Endodermal cell (in vitro differentiated cells): ENCODE measurements around the gene ERVW-1. TPM values are rescaled to one million over a fixed set of nuclear protein-coding genes. Genes with fewer than 3 reads are reported as not detected.

Experiments used
- DNase-seq: peaks from one replicate; pipeline ENCODE4 v3.0.0-alpha.2; 2017
- H3K27ac ChIP-seq: 2 replicates; pipeline ENCODE4 v1.5.1; 2013; ENCODE audit warnings: mild to moderate bottlenecking, low read depth, low read length, moderate library complexity
- H3K27me3 ChIP-seq: 2 replicates; pipeline ENCODE4 v1.6.1; 2013; ENCODE audit warnings: mild to moderate bottlenecking, low read length, moderate library complexity; ENCODE audit not compliant: insufficient read depth, control insufficient read depth, poor library complexity, severe bottlenecking
- H3K36me3 ChIP-seq: 2 replicates; pipeline ENCODE4 v1.7.0; 2013; ENCODE audit warnings: mild to moderate bottlenecking, low read length, moderate library complexity; ENCODE audit not compliant: control insufficient read depth, insufficient read depth
- H3K4me1 ChIP-seq: one replicate; pipeline ENCODE4 v1.7.0; 2013; ENCODE audit warnings: low read length; ENCODE audit not compliant: control insufficient read depth, insufficient read depth
- H3K4me3 ChIP-seq: 2 replicates; pipeline ENCODE4 v1.5.1; 2013; ENCODE audit warnings: mild to moderate bottlenecking, low read length, moderate library complexity
- H3K9ac ChIP-seq: 2 replicates; pipeline ENCODE4 v1.6.1; 2013; ENCODE audit warnings: mild to moderate bottlenecking, low read length, moderate library complexity; ENCODE audit not compliant: poor library complexity, severe bottlenecking; ENCODE audit errors: extremely low read depth
- H3K9me3 ChIP-seq: 2 replicates; pipeline ENCODE4 v1.6.1; 2013; ENCODE audit warnings: mild to moderate bottlenecking, low read length, moderate library complexity; ENCODE audit not compliant: control insufficient read depth
- H3K27ac Mint-ChIP-seq: 2 replicates; pipeline ENCODE4 v1.8.0; 2020; ENCODE audit warnings: mixed read lengths
- H3K27me3 Mint-ChIP-seq: 2 replicates; pipeline ENCODE4 v1.8.0; 2021; ENCODE audit warnings: mild to moderate bottlenecking, mixed read lengths; ENCODE audit not compliant: insufficient read depth
- H3K36me3 Mint-ChIP-seq: 2 replicates; pipeline ENCODE4 v1.8.0; 2020; ENCODE audit warnings: low read depth, mixed read lengths
- H3K4me1 Mint-ChIP-seq: 2 replicates; pipeline ENCODE4 v1.8.0; 2020; ENCODE audit warnings: mixed read lengths
- H3K4me3 Mint-ChIP-seq: 2 replicates; pipeline ENCODE4 v1.8.0; 2020; ENCODE audit warnings: mild to moderate bottlenecking, moderate library complexity, mixed read lengths
- H3K9me3 Mint-ChIP-seq: 2 replicates; pipeline ENCODE4 v1.8.0; 2020; ENCODE audit warnings: mild to moderate bottlenecking, mixed read lengths
- CTCF ChIP-seq: fragments of 200-600 bp; sonication (generic); conservative IDR thresholded peaks from 2 replicates; pipeline ENCODE4 v1.5.0; 2021; ENCODE audit warnings: antibody characterized with exemption, mild to moderate bottlenecking
- WGBS, 2 experiments: methylation state at CpG; one replicate each; pipeline versions ENCODE4 v1.1.5 to v1.1.7; 2013; ENCODE audit warnings: missing lambda C conversion rate in 2 of 2, mixed read lengths in 1 of 2; ENCODE audit not compliant: insufficient coverage in 1 of 2, insufficient read length in 1 of 2; 5-methylcytosine and 5-hydroxymethylcytosine counted together
- total RNA-seq, 2 donors: library from RNA; stranded (reverse); fragmentation: NEBNext Ultra II Directional in 1 of 2; extraction: Animal tissue kit (Norgen Biotek cat#: 25700) in 1 of 2; gene quantifications; 2 replicates in 1 of 2; 3 replicates in 1 of 2; pipeline ENCODE4 v1.2.1, GENCODE V29; 2021

The ERVW-1 gene
- total RNA-seq, 2 donors from 2014 or later = 1.6 to 2.2 TPM

DNA sequence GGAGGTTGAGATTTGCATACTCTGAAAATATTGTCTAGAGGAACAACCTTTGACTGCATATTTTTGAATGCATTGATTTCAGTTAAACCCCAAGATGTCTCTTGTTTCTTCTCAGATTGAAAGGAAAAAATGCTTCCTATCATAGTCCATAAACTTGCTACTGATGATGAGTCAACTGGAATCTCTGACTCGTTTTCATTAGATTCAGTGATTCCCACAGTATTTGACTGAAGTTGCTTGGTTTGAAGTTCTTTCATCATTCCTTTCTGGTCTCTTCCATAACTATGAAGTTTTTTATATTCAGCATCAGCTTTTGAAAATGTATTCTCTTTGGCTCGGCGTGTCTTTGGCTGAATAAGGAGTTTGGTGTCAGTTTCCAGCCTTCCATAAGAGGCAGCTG, 39.9 kb upstream of the ERVW-1 start:
- no peaks in the 10 kb centered on the region for H3K9me3 ChIP-seq
- WGBS, 2 experiments = 88 to 93% methylated on average over 1 to 3 of the region's 3 CpGs
- H3K4me3 ChIP-seq = no peak overlapping the region
- TF ChIP-seq CTCF = no peak
- Mint-ChIP-seq H3K9me3 (no peaks in the 10 kb centered on the region), H3K4me1 (no peaks in the 10 kb centered on the region), H3K27ac (no peak overlapping the region), H3K4me3 (no peak overlapping the region), H3K27me3 (no peaks in the 10 kb centered on the region), H3K36me3 (peaks cover 43% of the 10 kb centered on the region)
- no peak overlapping the region for H3K9ac ChIP-seq
- H3K27ac ChIP-seq = no peak overlapping the region
- H3K27me3 ChIP-seq = no peaks in the 10 kb centered on the region
- no peak for DNase-seq
- no peaks in the 10 kb centered on the region for H3K4me1 ChIP-seq
- peaks cover 47% of the 10 kb centered on the region for H3K36me3 ChIP-seq

- no peak for TF ChIP-seq CTCF
- Histone ChIP-seq H3K4me1 (no peaks in the 10 kb centered on the region), H3K9ac (no peak overlapping the region), H3K9me3 (no peaks in the 10 kb centered on the region), H3K36me3 (peaks cover 46% of the 10 kb centered on the region), H3K27me3 (no peaks in the 10 kb centered on the region), H3K27ac (no peak overlapping the region), H3K4me3 (no peak overlapping the region)
- DNase-seq = no peak
- H3K4me3 Mint-ChIP-seq = no peak overlapping the region
- H3K27me3 Mint-ChIP-seq = no peaks in the 10 kb centered on the region
- H3K9me3 Mint-ChIP-seq = no peaks in the 10 kb centered on the region
- 78% methylated on average over 1 of the region's 3 CpGs; no CpG with 5 or more reads in 1 of the 2 experiments for WGBS, 2 experiments
- H3K36me3 Mint-ChIP-seq = peaks cover 43% of the 10 kb centered on the region
- no peaks in the 10 kb centered on the region for H3K4me1 Mint-ChIP-seq
- no peak overlapping the region for H3K27ac Mint-ChIP-seq
Measured at GRCh38 chr7:92513167-92513902, 35.6 kb upstream of the ERVW-1 start.

GRCh38 chr7:92508946-92509345, 31.2 kb upstream of the ERVW-1 start:
- H3K9me3 ChIP-seq = no peaks in the 10 kb centered on the region
- Mint-ChIP-seq H3K36me3 (peaks cover 30% of the 10 kb centered on the region), H3K27me3 (no peaks in the 10 kb centered on the region), H3K4me1 (no peaks in the 10 kb centered on the region), H3K27ac (no peak overlapping the region), H3K9me3 (no peaks in the 10 kb centered on the region), H3K4me3 (no peak overlapping the region)
- no peak for DNase-seq
- no peak overlapping the region for H3K4me3 ChIP-seq
- H3K27ac ChIP-seq = no peak overlapping the region
- peaks cover 52% of the 10 kb centered on the region for H3K36me3 ChIP-seq
- no peak overlapping the region for H3K9ac ChIP-seq
- 95% methylated on average over 3 of the region's 5 CpGs; no CpG with 5 or more reads in 1 of the 2 experiments for WGBS, 2 experiments
- H3K4me1 ChIP-seq = no peaks in the 10 kb centered on the region
- no peak for TF ChIP-seq CTCF
- H3K27me3 ChIP-seq = no peaks in the 10 kb centered on the region
